ENCODE results near the gene REV1.
A peak's percentile ranks its signal among the peaks of the same experiment; 100 is the strongest.

REV1 gene

DNA sequence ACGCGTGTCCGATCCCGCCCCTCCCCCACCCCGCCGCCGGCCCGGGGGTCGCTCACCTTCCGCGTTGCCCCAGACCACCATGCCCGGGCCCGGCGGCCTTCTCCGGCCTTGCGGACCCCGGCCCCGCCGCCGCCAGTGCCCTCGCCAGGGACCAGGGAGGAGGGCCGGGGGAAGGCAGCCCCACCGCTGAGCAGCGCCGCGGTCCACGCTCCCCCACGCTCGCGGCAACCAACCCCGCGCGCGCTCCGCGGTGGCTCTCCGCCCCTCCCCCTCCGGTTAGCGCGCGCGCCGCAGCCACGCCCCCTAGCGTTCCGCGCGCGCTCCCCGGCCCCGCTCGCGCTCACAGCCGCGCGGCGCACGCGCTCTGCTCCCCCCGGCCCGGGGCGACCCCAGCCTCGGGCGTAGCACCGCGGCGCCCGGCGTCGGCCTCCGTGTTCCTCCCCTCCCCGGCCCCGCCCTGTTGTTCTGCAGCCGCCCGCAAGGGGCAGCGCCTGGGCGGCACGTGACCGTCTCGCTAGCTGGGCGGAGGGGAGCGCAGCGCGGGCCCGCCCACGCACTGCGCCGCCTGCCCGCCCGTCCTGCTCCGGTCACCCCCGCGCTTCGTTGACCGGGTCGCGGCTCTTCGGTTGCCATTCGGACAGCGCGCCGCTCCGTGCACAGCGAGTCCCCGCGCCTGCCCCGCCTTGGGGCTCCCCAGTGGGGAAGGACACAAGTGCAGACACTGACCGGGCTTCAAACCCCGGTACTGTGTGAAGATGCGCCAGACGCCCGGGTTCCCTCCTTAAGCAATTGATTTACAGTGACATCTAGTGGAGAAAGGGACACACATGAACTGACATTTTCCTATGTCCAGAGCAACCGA is at the start of gene REV1:
Gene REV1, minus strand, starts transcription at position 257 of the 862 bp plus-strand sequence. CDS start 25,042 bp downstream, outside the sequence.
- peak; percentile 94 for DNase-seq (ENCODE audit: low read depth)
- TF ChIP-seq, protein P1, sequence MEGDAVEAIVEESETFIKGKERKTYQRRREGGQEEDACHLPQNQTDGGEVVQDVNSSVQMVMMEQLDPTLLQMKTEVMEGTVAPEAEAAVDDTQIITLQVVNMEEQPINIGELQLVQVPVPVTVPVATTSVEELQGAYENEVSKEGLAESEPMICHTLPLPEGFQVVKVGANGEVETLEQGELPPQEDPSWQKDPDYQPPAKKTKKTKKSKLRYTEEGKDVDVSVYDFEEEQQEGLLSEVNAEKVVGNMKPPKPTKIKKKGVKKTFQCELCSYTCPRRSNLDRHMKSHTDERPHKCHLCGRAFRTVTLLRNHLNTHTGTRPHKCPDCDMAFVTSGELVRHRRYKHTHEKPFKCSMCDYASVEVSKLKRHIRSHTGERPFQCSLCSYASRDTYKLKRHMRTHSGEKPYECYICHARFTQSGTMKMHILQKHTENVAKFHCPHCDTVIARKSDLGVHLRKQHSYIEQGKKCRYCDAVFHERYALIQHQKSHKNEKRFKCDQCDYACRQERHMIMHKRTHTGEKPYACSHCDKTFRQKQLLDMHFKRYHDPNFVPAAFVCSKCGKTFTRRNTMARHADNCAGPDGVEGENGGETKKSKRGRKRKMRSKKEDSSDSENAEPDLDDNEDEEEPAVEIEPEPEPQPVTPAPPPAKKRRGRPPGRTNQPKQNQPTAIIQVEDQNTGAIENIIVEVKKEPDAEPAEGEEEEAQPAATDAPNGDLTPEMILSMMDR (IDR thresholded peaks at IDR 0.05; ENCODE audit: insufficient read depth, low read depth, low read length, missing control alignments) = peak; percentile 62
- peak within 1 kb of the TSS; percentile 83 for H3K4me3 ChIP-seq (ENCODE audit: low read length)

DNA sequence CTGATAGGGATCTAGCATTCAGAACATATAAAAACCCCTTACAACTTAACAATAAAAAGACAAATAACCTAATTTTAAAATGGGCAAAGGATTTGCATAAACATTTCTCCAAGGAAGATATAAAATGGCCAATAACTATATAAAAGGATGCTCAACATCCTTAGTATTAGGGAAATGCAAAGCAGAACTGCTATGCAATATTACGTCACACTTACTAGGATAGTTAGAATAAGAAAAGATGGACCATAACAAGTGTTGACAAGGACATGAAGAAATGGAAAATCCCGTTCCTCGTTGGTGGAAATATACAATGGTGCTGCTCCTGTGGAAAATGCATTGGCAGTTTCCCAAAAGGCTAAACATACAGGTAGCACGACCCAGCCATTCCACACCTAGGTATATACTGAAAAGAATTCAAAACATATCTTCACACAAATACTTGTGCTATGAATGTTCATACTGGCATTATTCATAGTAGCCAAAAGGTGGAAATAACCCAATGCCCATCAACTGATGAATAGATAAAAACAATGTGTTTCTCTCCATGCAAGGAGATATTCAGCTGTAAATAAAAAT is 48.2 kb upstream of the REV1 start:
- no peak overlapping the region for H3K4me3 ChIP-seq (ENCODE audit: low read length)
- TF ChIP-seq, protein P1 (IDR thresholded peaks at IDR 0.05; ENCODE audit: insufficient read depth, low read depth, low read length, missing control alignments) = no peak
- DNase-seq (ENCODE audit: low read depth) = peak; percentile 10

DNA sequence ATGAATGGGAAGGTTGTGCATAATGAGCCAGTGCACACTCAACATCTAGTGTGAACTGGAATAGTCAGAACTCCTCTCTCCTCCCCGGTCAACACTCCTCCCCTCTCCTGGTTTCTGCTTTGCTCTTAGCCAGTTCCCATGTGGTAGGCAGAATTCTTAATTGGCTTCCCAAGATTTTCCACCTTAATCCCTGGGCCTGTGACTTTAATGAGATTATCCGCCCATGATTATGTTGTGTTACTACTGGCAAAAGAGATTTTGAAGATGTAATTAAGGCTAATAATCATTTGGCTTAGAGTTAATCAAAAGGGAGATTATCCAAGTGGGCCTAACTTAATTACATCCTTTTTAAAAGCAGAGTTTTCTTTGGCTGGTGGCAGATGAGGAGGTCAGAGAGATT is 34.2 kb upstream of the REV1 start:
- no peak for DNase-seq (ENCODE audit: low read depth)
- TF ChIP-seq, protein P1 (IDR thresholded peaks at IDR 0.05; ENCODE audit: insufficient read depth, low read depth, low read length, missing control alignments) = no peak
- no peak overlapping the region for H3K4me3 ChIP-seq (ENCODE audit: low read length)

DNA sequence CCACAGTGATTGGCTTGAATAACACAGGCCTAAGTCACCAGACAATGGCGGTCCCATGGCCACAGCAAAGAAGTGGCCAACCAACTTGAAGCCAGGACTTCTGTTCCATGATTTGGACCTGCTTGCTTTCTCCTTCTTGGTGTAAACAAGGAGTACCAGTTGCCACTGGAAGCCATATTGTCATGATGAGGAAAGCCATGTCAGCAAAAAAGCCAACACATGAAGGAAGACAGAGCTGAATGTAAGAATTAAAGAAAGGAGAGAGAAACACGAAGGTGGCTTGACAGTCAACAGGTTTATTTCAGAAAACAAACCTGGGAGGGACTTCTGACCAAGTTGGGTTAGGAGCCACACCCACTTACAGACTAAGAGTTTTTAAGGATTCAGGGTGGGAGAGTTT is 32.3 kb upstream of the REV1 start:
- no peak overlapping the region for H3K4me3 ChIP-seq (ENCODE audit: low read length)
- TF ChIP-seq, protein P1 (IDR thresholded peaks at IDR 0.05; ENCODE audit: insufficient read depth, low read depth, low read length, missing control alignments) = no peak
- no peak for DNase-seq (ENCODE audit: low read depth)

DNA sequence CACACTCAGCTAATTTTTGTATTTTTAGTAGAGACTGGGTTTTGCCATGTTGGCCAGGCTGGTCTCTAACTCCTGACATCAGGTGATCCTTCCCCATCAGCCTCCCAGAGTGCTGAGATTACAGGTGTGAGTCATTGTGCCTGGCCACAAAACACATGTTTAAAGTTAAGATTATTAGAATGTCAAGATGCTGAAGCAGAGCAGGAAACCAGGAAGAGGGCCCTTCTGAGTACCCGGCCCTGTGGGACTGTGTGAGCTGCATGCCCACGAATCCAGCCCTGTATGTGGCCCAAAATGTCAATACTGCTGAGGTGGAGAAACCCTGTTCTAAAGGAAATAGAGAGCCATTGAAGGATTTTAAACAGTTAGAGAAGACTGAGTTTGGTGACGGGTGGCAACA is 31.0 kb upstream of the REV1 start:
- DNase-seq (ENCODE audit: low read depth) = no peak
- TF ChIP-seq, protein P1 (IDR thresholded peaks at IDR 0.05; ENCODE audit: insufficient read depth, low read depth, low read length, missing control alignments) = no peak
- no peak overlapping the region for H3K4me3 ChIP-seq (ENCODE audit: low read length)

DNA sequence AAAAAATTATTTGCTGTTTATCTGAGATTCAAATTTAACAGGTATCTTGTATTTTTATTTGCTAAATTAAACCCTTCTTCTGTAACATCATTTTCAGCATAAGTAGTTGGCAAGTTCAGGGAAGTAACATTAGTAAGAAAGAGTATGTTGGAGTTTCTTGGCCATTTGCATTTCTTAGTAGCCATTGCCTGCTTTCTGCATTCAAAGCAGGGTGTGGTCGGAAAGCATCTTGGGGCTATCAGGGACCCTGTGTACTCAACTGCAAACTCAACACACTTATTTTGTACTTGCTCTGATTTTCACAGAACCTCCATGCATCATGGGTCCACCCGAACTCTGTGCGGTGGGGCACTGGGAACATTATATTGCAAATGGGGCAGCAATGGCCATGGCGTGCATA is 30.4 kb upstream of the REV1 start:
- no peak overlapping the region for H3K4me3 ChIP-seq (ENCODE audit: low read length)
- TF ChIP-seq, protein P1 (IDR thresholded peaks at IDR 0.05; ENCODE audit: insufficient read depth, low read depth, low read length, missing control alignments) = no peak
- DNase-seq (ENCODE audit: low read depth) = no peak
